MM.1S (cell line): ENCODE results near the gene PGRMC2.

Experiments used
- DNase-seq: peaks from one replicate; pipeline ENCODE4 v3.0.0-alpha.2; 2015
- H2AFZ ChIP-seq: fragments of 300-600 bp; sonication (generic); 2 replicates; pipeline ENCODE4 v1.6.0; 2016; ENCODE audit warnings: antibody characterized with exemption, low read length
- H3F3A ChIP-seq: fragments of 300-600 bp; sonication (generic); 2 replicates; pipeline ENCODE4 v1.6.1; 2016; ENCODE audit warnings: mild to moderate bottlenecking, antibody characterized with exemption, low read length, moderate library complexity, mixed read lengths; ENCODE audit not compliant: insufficient read depth
- H3K27ac ChIP-seq: fragments of 300-600 bp; sonication (generic); 2 replicates; pipeline ENCODE4 v1.5.1; 2016; ENCODE audit warnings: mild to moderate bottlenecking, low read length
- H3K27me3 ChIP-seq: fragments of 300-600 bp; sonication (generic); replicated peaks from 2 replicates; pipeline ENCODE4 v1.6.0; 2016; ENCODE audit warnings: low read length; ENCODE audit not compliant: insufficient read depth
- H3K36me3 ChIP-seq: fragments of 300-600 bp; sonication (generic); replicated peaks from 2 replicates; pipeline ENCODE4 v1.6.1; 2016; ENCODE audit warnings: mild to moderate bottlenecking, low read length, mixed read lengths; ENCODE audit not compliant: insufficient read depth
- H3K4me1 ChIP-seq: fragments of 300-600 bp; sonication (generic); 2 replicates; pipeline ENCODE4 v1.6.1; 2016; ENCODE audit warnings: low read length, mixed read lengths
- H3K4me2 ChIP-seq: fragments of 300-600 bp; sonication (generic); 2 replicates; pipeline ENCODE4 v1.6.0; 2016; ENCODE audit warnings: low read depth, low read length
- H3K4me3 ChIP-seq: fragments of 300-600 bp; sonication (generic); 2 replicates; pipeline ENCODE4 v1.5.1; 2016; ENCODE audit warnings: low read length, mixed read lengths
- H3K79me2 ChIP-seq: fragments of 300-600 bp; sonication (generic); 2 replicates; pipeline ENCODE4 v1.6.1; 2016; ENCODE audit warnings: mixed run types, low read length, mixed read lengths
- H3K9ac ChIP-seq: fragments of 300-600 bp; sonication (generic); 2 replicates; pipeline ENCODE4 v1.6.1; 2016; ENCODE audit warnings: low read length, mixed read lengths
- H3K9me2 ChIP-seq: fragments of 300-600 bp; sonication (generic); replicated peaks from 2 replicates; pipeline ENCODE4 v1.6.1; 2016; ENCODE audit warnings: mild to moderate bottlenecking, low read length, mixed read lengths; ENCODE audit not compliant: insufficient read depth
- H3K9me3 ChIP-seq: fragments of 300-600 bp; sonication (generic); replicated peaks from 2 replicates; pipeline ENCODE4 v1.6.1; 2016; ENCODE audit warnings: mild to moderate bottlenecking, low read length, mixed read lengths; ENCODE audit not compliant: insufficient read depth
- H4K20me1 ChIP-seq: fragments of 300-600 bp; sonication (generic); 2 replicates; pipeline ENCODE4 v1.6.1; 2016; ENCODE audit warnings: mild to moderate bottlenecking, low read length, moderate library complexity, mixed read lengths; ENCODE audit not compliant: insufficient read depth
- EZH2 ChIP-seq: fragments of 300-600 bp; sonication (generic); optimal IDR thresholded peaks from 2 replicates; pipeline ENCODE3; 2017; ENCODE audit warnings: low read depth, mild to moderate bottlenecking, antibody characterized with exemption, low read length, mixed read lengths
- EZH2phosphoT487 ChIP-seq: fragments of 300-600 bp; sonication (generic); IDR thresholded peaks from 2 replicates; pipeline ENCODE4 v1.6.1; 2018; ENCODE audit warnings: antibody characterized with exemption, low read length
- TF ChIP-seq, protein P1 (sequence below): fragments of 300-600 bp; sonication (generic); IDR thresholded peaks from 2 replicates; pipeline ENCODE4 v1.5.1; 2016; ENCODE audit warnings: antibody characterized with exemption, low read length, mixed read lengths

PGRMC2 gene

DNA sequence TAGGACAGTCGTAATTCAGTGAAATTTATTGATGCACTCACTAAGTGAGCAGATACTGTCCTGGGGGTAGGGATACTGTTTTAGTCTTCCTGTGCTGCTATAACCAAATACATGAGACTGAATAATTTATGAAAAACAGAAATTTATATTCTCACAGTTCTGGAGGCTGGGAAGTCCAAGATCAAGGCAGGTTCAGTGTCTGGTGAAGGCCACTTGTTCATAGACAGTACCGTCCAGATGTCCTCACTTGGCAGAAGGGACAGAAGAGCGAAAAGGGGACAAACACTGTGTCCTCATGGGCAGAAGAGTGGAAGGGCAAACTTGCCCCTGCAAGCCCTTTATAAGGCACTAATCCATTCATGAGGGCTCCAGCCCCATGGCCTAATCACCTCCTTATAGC is 45.6 kb downstream of the PGRMC2 start:
- no peak for DNase-seq
- Histone ChIP-seq H3K4me2 (no peak overlapping the region), H3K36me3 (no peaks in the 10 kb centered on the region), H3K27ac (no peak overlapping the region), H3K9me2 (no peaks in the 10 kb centered on the region), H3K4me3 (no peak overlapping the region), H4K20me1 (no peaks in the 10 kb centered on the region), H3K9me3 (no peaks in the 10 kb centered on the region), H3F3A (no peaks in the 10 kb centered on the region), H3K27me3 (no peaks in the 10 kb centered on the region), H3K79me2 (no peaks in the 10 kb centered on the region), H3K9ac (no peak overlapping the region), H3K4me1 (no peaks in the 10 kb centered on the region), H2AFZ (no peak overlapping the region)
- TF ChIP-seq EZH2phosphoT487 (no peak), EZH2 (no peak)
- TF ChIP-seq, protein P1, sequence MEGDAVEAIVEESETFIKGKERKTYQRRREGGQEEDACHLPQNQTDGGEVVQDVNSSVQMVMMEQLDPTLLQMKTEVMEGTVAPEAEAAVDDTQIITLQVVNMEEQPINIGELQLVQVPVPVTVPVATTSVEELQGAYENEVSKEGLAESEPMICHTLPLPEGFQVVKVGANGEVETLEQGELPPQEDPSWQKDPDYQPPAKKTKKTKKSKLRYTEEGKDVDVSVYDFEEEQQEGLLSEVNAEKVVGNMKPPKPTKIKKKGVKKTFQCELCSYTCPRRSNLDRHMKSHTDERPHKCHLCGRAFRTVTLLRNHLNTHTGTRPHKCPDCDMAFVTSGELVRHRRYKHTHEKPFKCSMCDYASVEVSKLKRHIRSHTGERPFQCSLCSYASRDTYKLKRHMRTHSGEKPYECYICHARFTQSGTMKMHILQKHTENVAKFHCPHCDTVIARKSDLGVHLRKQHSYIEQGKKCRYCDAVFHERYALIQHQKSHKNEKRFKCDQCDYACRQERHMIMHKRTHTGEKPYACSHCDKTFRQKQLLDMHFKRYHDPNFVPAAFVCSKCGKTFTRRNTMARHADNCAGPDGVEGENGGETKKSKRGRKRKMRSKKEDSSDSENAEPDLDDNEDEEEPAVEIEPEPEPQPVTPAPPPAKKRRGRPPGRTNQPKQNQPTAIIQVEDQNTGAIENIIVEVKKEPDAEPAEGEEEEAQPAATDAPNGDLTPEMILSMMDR = no peak

DNA sequence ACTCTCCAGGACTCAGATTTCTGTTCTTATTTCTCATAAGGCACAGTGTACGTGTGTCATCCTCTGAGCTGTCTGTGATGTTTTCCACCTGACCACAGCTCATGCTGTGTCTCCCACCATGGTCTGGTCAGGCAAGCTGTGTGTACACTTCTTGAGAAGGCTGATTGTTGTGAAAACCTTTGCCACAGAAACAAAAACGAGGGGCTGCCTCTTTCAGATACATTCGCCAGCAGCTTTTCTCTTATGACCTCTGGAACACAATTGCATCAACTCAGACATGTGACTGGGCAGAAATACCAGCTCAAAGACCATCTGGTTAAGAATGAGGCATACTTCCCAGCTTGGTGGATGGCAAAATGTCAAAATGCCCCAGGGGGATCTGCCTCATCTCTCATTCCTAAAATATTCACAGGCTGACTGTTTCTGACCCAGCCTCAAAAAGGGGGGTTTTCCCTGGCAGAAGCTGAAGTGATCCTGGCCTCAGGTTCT is 46.1 kb downstream of the PGRMC2 start:
- H2AFZ ChIP-seq = no peak overlapping the region
- H3K79me2 ChIP-seq = no peaks in the 10 kb centered on the region
- H3K36me3 ChIP-seq = no peaks in the 10 kb centered on the region
- no peaks in the 10 kb centered on the region for H3K27me3 ChIP-seq
- no peak overlapping the region for H3K4me3 ChIP-seq
- H3K9ac ChIP-seq = no peak overlapping the region
- no peak overlapping the region for H3K27ac ChIP-seq
- DNase-seq = no peak
- TF ChIP-seq EZH2phosphoT487 (no peak), EZH2 (no peak)
- TF ChIP-seq, protein P1 = no peak
- H3K9me2 ChIP-seq = no peaks in the 10 kb centered on the region
- no peaks in the 10 kb centered on the region for H3K9me3 ChIP-seq
- H3K4me2 ChIP-seq = no peak overlapping the region
- H4K20me1 ChIP-seq = no peaks in the 10 kb centered on the region
- no peaks in the 10 kb centered on the region for H3K4me1 ChIP-seq
- H3F3A ChIP-seq = no peaks in the 10 kb centered on the region

DNA sequence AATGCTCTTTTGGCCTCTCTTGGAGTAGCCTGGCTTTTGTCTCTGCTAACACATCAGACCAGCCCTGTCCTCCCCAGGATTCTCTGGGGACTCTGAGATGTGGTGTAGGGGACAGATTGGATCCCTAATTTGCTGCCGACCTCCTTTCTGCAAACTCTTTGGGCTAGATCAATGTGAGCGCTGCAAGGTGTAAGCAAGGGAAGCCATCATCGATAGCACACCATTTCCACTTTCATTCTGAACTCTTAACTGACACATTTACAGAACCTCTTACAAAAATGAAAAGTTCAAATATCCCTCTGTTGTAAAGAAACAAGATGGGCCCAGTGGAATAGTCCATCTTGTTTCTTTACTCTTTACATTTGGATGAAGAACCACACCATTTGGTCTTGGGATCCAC is 46.6 kb downstream of the PGRMC2 start:
- Histone ChIP-seq H3K4me2 (no peak overlapping the region), H3K27ac (no peak overlapping the region), H3K4me1 (no peaks in the 10 kb centered on the region), H4K20me1 (no peaks in the 10 kb centered on the region), H3K4me3 (no peak overlapping the region), H3K27me3 (no peaks in the 10 kb centered on the region), H3K36me3 (no peaks in the 10 kb centered on the region), H3F3A (no peaks in the 10 kb centered on the region), H3K9me3 (no peaks in the 10 kb centered on the region), H3K79me2 (no peaks in the 10 kb centered on the region), H3K9me2 (no peaks in the 10 kb centered on the region), H3K9ac (no peak overlapping the region), H2AFZ (no peak overlapping the region)
- no peak for DNase-seq
- no peak for TF ChIP-seq EZH2phosphoT487
- no peak for TF ChIP-seq EZH2
- TF ChIP-seq, protein P1 = no peak
